Ascending aorta (tissue), 2 donors: ENCODE data around the gene FOXP1. TPM values are rescaled to one million over a fixed set of nuclear protein-coding genes. Genes with fewer than 3 reads are reported as not detected.

Source experiments
- DNase-seq, 2 donors: peaks; one replicate each; pipeline ENCODE4 v3.0.0-alpha.2; 2019; ENCODE audit warnings: low spot score in 2 of 2
- H3K27ac ChIP-seq, 2 donors: fragments of 200-600 bp; sonication (generic); one replicate each; pipeline ENCODE4 v1.5.1; 2016 to 2017; ENCODE audit warnings: mild to moderate bottlenecking in 1 of 2
- H3K27me3 ChIP-seq: fragments of 200-600 bp; sonication (generic); one replicate; pipeline ENCODE4 v1.5.1; 2017
- H3K36me3 ChIP-seq, 2 donors: fragments of 200-600 bp; sonication (generic); one replicate each; pipeline ENCODE4 v1.5.1; 2016
- H3K4me1 ChIP-seq, 2 donors: fragments of 200-600 bp; sonication (generic); one replicate each; pipeline ENCODE4 v1.5.1; 2016 to 2017; ENCODE audit warnings: mild to moderate bottlenecking in 1 of 2
- H3K4me3 ChIP-seq, 2 donors: fragments of 200-600 bp; sonication (generic); one replicate each; pipeline ENCODE4 v1.5.1; 2016 to 2017; ENCODE audit warnings: mild to moderate bottlenecking in 1 of 2
- H3K9me3 ChIP-seq, 2 donors: fragments of 200-600 bp; sonication (generic); one replicate each; pipeline ENCODE4 v1.5.1; 2016
- intact Hi-C: fragments of 100-400 bp; cut with DNase I; formaldehyde crosslinking; loops from one replicate; pipeline ENCODE4 v1.15.1; 2023
- total RNA-seq: library from RNA; depleted of rRNA; stranded (reverse); fragments of >200 nt; gene quantifications from one replicate; pipeline ENCODE4 v1.1.0, GENCODE V29; 2016
- TF ChIP-seq, protein P1 (sequence below), 3 experiments: fragments of 200-600 bp in 2 of 3; fragments of 450-650 bp in 1 of 3; sonication (generic) in 2 of 3; IDR thresholded peaks; one replicate each; pipeline ENCODE4 v1.5.1; 2016 to 2019; ENCODE audit warnings: antibody characterized with exemption in 3 of 3, mild to moderate bottlenecking in 1 of 3, moderate library complexity in 1 of 3

The FOXP1 gene
- total RNA-seq, 1 donor from 2014 or later = 171 TPM

DNA sequence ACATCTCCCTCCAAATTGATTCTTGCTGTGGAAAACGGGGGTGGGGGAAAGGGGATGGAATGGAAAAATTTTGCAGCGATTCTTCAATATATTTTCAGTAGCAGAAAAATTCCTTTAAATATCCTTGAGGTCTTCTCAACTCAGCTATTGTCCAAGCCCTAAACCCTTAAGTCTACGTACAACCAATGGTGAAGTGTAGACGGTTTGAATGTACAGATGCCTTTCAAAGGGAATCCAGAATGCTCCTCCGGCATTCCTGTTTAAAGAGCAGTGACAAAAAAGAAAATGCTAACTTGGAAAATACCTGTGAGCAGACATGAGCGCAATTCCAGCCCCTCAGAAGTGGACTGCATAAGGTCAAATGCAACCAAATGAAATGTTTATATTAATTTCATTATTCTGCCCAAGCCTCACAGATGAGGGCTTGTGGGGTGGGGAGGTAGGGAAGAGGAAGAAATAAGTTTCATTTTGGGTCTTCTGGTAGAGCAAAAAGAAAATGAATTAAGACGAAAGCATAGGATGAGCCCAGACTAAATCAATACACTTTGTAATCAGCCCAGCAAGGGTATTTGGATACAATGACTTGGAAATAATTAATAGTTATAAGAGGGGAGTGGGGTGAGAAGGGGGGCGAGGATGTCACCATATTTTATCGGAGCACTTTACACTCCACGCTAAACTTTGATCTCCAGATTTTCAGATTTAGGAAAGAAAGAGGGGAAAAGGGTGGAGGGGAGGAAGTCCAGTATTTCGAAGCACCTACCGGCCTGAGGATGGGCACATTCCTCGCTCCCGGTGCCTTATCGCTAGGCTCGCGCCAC is 2.7 kb downstream of the FOXP1 start:
- DNase-seq = no peak
- peaks cover 0 to 14% of the 10 kb centered on the region in 2 donors for H3K4me1 ChIP-seq
- H3K27me3 ChIP-seq = no peaks in the 10 kb centered on the region
- intact Hi-C loops = loop anchor here (2.0 to 10.0 kb wide), 7 partner anchors 149 to 596 kb away; no protein-coding TSS in a partner anchor
- H3K9me3 ChIP-seq = no peaks in the 10 kb centered on the region
- H3K27ac ChIP-seq = peak overlapping the region; percentile 96 to 100
- peak overlapping the region; percentile 85 to 93 for H3K4me3 ChIP-seq
- no peaks in the 10 kb centered on the region for H3K36me3 ChIP-seq
- TF ChIP-seq, protein P1, sequence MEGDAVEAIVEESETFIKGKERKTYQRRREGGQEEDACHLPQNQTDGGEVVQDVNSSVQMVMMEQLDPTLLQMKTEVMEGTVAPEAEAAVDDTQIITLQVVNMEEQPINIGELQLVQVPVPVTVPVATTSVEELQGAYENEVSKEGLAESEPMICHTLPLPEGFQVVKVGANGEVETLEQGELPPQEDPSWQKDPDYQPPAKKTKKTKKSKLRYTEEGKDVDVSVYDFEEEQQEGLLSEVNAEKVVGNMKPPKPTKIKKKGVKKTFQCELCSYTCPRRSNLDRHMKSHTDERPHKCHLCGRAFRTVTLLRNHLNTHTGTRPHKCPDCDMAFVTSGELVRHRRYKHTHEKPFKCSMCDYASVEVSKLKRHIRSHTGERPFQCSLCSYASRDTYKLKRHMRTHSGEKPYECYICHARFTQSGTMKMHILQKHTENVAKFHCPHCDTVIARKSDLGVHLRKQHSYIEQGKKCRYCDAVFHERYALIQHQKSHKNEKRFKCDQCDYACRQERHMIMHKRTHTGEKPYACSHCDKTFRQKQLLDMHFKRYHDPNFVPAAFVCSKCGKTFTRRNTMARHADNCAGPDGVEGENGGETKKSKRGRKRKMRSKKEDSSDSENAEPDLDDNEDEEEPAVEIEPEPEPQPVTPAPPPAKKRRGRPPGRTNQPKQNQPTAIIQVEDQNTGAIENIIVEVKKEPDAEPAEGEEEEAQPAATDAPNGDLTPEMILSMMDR (IDR thresholded peaks at IDR 0.05) = no peak

DNA sequence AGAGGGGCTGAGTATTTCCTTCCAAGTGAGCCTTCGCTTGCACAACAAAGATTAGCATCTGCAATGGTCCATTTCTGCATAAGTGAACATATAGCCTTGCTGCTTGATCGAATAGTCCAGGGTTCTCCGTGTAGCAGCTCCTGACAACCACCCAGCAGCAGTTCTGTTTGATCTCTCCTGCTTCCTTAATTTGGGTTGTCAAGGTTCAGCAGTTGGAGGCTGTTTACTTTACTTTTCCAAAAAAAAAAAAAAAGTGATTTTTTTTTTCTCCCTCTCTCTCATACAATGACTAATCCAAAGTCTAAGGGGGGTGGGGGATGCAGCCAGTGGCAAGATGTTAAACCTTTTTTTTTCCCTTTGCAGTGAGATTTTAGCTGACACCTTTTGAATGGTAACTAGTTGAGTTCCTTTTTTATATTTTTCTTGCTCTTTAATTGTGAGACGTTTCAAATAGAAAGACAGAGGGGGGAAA is 3.6 kb downstream of the FOXP1 start:
- Histone ChIP-seq H3K27me3 (no peaks in the 10 kb centered on the region), H3K36me3 (no peaks in the 10 kb centered on the region), H3K27ac (peak overlapping the region; percentile 96 to 100), H3K9me3 (no peaks in the 10 kb centered on the region), H3K4me1 (peaks cover 0 to 12% of the 10 kb centered on the region in 2 donors), H3K4me3 (peak overlapping the region; percentile 85 to 93)
- intact Hi-C loops = loop anchor here (2.0 to 10.0 kb wide), 7 partner anchors 148 to 595 kb away; no protein-coding TSS in a partner anchor
- DNase-seq = no peak
- TF ChIP-seq, protein P1 (IDR thresholded peaks at IDR 0.05) = no peak

DNA sequence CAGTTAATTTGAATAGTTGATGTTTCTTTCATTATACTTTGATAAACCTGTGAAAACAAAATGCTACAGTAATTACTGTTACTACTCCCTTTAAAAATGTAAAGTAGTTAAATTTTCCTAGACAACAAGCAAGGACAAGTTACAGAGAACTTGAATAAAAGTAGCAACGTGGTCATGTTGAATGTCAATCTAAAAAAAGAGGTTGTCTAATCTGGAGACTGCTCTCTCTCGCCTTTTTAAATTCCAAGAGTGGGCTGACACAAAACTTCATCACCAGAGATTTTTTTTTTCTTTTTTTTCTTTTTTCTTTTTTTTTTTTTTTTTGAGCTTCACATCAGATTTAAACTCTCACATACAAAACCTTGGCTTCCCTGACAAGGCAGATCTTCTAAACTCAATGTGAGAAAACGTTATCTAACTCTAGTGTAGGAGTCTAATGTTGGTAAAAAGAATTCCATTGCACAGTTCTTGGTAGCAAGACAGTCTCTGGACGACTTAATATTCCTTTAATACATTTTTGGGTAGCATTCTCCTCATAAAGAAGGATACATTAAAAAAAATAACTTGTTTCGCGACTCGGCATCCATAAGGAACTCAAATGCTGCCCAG is 4.1 kb downstream of the FOXP1 start:
- Histone ChIP-seq H3K4me1 (peaks cover 0 to 12% of the 10 kb centered on the region in 2 donors), H3K27ac (peak overlapping the region; percentile 96 to 100), H3K36me3 (no peaks in the 10 kb centered on the region), H3K4me3 (peak overlapping the region; percentile 41 to 85), H3K27me3 (no peaks in the 10 kb centered on the region), H3K9me3 (no peaks in the 10 kb centered on the region)
- no peak for DNase-seq
- intact Hi-C loops = no loop called here
- TF ChIP-seq, protein P1 (IDR thresholded peaks at IDR 0.05) = no peak

DNA sequence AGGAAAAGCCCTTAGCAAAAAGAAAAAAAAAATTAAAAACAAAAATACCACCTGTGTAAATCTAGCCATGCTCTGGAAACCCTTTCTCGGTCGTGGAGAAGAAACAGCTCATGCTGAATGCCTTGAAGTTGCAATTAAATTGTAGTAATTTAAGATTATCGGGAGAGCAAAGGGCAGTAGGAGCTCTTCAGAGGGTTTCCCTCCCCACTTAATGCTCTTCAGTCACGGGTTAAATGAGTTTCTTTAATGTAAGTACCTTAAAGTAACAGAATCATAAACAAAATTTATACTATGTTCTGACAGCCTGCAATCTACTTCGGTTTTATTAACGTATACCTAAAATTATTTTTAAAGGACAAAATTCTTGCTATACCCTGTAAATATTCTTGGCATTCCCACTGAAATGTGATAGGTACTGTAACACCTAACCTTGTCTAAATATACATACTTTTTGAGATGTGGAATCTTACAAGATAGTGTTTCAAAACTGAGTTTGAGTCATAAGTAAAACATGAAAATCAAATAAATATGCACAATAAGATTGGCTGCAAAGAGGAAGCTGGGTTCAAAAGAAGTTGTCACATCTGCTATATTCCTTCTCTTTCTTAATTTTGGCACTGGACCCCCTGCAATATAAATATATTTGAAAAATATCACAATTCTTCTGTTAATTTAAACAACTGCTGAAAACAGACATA is 5.3 kb downstream of the FOXP1 start:
- Histone ChIP-seq H3K27me3 (no peaks in the 10 kb centered on the region), H3K9me3 (no peaks in the 10 kb centered on the region), H3K36me3 (no peaks in the 10 kb centered on the region), H3K27ac (peak overlapping the region; percentile 96 to 100), H3K4me3 (peak overlapping the region in 1 of 2 donors; percentile 85), H3K4me1 (peaks cover 0 to 12% of the 10 kb centered on the region in 2 donors)
- intact Hi-C loops = no loop called here
- no peak for DNase-seq
- TF ChIP-seq, protein P1 (IDR thresholded peaks at IDR 0.05) = no peak

DNA sequence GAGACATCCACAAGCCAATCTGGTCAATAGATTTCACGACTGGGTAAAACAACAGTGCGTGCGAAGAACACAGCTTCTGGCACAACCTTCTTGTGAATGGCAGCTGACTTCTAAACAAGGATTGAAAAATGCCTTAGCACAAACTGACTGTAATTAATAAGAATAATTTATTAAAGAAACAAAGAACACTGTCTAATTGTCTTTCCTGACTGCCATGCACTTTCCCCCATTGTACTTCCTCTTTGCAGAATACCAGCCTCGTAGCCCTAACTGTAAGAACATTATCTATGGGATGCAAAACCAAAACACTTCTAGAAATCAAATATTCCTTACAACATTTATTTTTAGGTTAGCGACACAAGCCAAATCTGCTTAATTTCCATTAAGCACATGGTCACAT is 6.5 kb downstream of the FOXP1 start:
- no peaks in the 10 kb centered on the region for H3K9me3 ChIP-seq
- H3K4me1 ChIP-seq = peaks cover 0 to 12% of the 10 kb centered on the region in 2 donors
- H3K27me3 ChIP-seq = no peaks in the 10 kb centered on the region
- DNase-seq = no peak
- intact Hi-C loops = no loop called here
- peak overlapping the region in 1 of 2 donors; percentile 85 for H3K4me3 ChIP-seq
- no peaks in the 10 kb centered on the region for H3K36me3 ChIP-seq
- H3K27ac ChIP-seq = peak overlapping the region in 1 of 2 donors; percentile 100
- TF ChIP-seq, protein P1 (IDR thresholded peaks at IDR 0.05) = no peak
